ENCODE results near the gene PIEZO2.
A peak's percentile ranks its signal among the peaks of the same experiment; 100 is the strongest.
"Not testable (repeated sequence)": the region's sequence is repeated elsewhere in the genome, so short reads cannot be mapped to it uniquely, and the experiment has no call there.

Gene PIEZO2

DNA sequence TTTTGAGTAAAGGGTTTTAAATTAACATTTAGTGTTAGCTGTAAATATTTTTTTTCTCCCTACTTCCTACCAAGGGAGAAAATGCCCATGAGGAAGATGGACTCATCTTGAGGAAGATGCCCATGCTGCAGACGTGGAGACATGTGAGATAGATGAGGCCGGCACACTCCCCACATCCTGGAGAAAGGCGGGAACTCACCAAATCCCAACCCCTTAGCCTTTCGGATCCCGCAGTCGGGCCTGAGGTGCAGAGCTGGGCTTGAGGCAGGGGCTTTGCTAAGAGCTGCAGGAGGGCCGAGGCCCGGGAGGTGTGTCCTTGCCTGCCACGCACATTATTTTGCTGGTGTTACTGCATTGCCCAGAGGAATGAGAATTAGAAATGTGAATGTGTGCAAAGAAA is 485.6 kb downstream of the PIEZO2 start:
- no peak for DNase-seq

DNA sequence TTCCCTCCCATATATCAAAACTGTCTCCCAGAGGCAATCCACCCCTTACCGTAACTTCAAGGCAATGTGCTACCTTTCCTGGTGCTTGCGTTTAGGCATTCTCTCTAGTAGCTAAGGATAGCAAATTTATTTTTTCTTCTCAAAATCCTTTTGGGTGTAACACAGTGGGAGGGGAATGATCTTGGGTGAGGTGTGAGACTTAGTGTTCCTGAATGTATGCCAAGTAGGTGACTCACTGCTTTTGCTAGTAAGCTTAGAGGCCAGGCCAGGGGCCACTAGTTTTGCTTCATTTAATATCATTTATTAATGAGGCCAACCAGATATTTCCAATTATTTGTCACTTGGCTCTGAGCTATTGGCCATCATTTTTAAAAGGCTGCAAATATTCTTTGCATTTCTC is 488.1 kb downstream of the PIEZO2 start:
- DNase-seq: no peak

GRCh38 chr18:10660179-10660884 is 489.0 kb downstream of the PIEZO2 start:
- no peak for DNase-seq

DNA sequence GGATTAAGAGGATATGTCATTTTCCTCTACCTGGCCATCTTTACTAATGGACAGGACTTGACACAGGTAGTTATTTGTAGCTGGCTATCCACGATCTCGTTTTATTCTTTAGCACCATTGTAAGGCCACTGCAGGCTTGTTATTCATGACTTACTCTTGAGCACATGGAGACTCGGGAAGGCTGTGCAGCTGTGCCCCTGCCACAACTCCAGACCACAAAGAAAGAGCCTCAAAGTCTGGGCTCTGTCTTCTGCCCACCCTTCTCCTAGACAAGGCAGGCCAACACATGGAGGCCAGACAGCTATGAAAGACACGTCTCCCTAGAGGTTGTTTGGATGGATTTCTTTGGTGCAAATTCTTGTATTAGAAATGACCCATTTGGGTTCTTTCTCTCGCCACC is 489.8 kb downstream of the PIEZO2 start:
- no peak for DNase-seq

DNA sequence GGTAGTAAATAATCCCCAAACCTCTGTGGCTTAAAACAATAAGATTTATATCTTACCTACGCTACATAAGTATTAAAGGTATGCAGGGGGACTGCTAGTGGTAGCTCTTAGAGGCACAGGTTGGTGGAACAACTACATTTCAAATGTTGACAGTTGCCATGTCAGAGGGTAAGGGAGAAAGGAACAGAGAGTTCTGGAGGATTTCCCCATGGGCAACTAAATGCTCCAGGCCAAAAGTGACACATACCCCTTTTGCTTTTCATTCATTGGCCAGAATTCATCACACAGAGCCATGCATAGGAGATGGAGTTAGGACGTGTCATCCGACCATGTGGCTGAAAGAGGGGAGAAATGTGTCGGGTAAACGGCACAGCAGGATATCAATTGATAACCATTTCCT is 490.4 kb downstream of the PIEZO2 start:
- DNase-seq: no peak

- not testable (repeated sequence) for DNase-seq
Observed at GRCh38 chr18:10644003-10644402, 505.4 kb downstream of the PIEZO2 start.

GRCh38 chr18:10642915-10643524 is 506.3 kb downstream of the PIEZO2 start:
- not testable (repeated sequence) for DNase-seq

GRCh38 chr18:10638539-10638885 is 510.9 kb downstream of the PIEZO2 start:
- not testable (repeated sequence) for DNase-seq

DNA sequence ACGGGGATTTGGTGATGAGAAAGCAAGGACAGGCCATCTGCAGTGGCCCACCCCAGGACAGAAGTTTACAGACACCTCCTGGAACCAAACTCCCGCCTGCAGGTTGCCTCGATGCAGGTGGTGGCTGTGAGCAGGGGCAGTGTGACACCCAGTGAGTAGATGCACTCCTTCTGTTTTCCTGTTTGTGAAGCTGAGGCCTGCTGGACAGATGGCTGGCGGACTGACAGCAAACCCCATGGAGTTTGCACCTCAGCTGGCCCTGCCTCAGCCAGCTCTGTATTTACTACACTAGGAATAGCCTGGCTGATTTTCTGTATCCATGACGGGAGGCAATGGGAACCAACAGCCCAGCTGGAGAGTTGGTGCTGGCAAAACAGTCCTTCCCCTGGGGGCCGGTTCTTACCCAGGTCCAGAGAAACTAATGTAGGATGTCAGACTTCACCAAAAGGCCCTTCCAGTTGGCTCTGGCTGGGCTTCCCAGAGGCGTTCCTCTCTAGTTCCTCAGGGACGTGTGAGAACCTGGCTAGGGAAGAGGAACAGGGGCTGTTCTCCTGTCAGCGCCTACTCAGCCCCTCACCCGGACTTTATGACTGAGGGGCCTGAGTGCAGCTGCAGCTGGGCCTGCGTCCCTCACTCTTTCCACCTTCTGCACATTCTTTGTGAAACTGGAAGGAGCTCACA is 511.4 kb downstream of the PIEZO2 start:
- not testable (repeated sequence) for DNase-seq

GRCh38 chr18:10629076-10629475 is 520.3 kb downstream of the PIEZO2 start:
- peak in 1 of 5 experiments; percentile 60 for DNase-seq

- not testable (repeated sequence) for DNase-seq
Observed at GRCh38 chr18:10626606-10627213, 522.7 kb downstream of the PIEZO2 start.

- DNase-seq: not testable (repeated sequence)
Observed at GRCh38 chr18:10623606-10624005, 525.8 kb downstream of the PIEZO2 start.

- DNase-seq: not testable (repeated sequence)
Observed at GRCh38 chr18:10622982-10623381, 526.4 kb downstream of the PIEZO2 start.

DNA sequence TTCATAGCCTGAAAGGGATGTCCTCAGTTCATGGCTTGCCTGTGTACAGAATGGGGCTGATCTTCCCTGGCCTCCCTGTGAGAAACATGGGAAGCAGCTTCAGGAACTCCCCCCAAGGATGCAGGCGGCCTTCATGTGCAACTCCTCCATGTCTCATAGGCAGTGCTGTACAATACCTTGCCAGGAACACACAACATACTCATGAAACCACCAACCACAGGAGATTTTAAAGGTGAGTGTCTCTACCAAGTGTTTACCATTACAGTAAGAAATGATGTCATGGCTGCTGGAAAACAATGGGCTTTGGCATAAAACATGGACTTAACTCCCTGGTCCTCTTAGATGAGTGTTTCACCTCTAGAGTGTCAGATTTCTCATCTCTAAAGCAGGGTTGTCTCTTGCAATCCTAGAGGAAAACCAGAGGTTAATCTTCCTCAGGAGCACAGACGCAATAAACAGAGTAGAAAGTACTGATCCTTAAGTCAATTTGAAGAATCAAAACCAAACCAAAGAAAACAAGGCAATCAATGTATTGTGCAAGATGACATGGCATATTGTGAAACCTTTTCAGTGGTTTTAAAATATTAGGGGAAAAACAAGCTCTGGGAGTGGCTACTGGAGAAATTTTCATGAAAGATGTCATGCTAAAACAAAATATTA is 528.6 kb downstream of the PIEZO2 start:
- DNase-seq: not testable (repeated sequence)
